ENCODE results near the gene PROS1. TPM values are rescaled to one million over a fixed set of nuclear protein-coding genes. Genes with fewer than 3 reads are reported as not detected.
"Not testable (repeated sequence)": the region's sequence is repeated elsewhere in the genome, so short reads cannot be mapped to it uniquely, and the experiment has no call there.

Gene PROS1
- total RNA-seq, 1 experiment from 2014 or later: 9.2 TPM

GRCh38 chr3:93867425-93867824 is 106.3 kb downstream of the PROS1 start:
- no TSS peak for BruUV-seq (replicated peaks)
- intact Hi-C loops (cut with micrococcal nuclease; ENCODE audit: unreplicated experiment): loop anchor here (5.0 to 10.0 kb wide), 3 partner anchors 50 to 107 kb away; partner anchors contain the start of gene PROS1
- Histone ChIP-seq H3K36me3 (ENCODE audit: insufficient read depth, low read length, poor library complexity, severe bottlenecking) (no peaks in the 10 kb centered on the region), H3K4me1 (ENCODE audit: insufficient read depth, low read length, poor library complexity, severe bottlenecking) (peaks cover 7% of the 10 kb centered on the region), H3K4me3 (ENCODE audit: low read depth, low read length, poor library complexity, severe bottlenecking) (no peak overlapping the region), H3K27ac (ENCODE audit: low read depth, low read length, poor library complexity, severe bottlenecking) (no peak overlapping the region), H3K27me3 (replicated peaks; ENCODE audit: insufficient read depth, low read depth, low read length, poor library complexity) (peaks cover 30% of the 10 kb centered on the region), H3K9me3 (ENCODE audit: low read depth, low read length, poor library complexity, severe bottlenecking) (no peaks in the 10 kb centered on the region)
- DNase-seq (ENCODE audit: low spot score): no peak
- TF ChIP-seq CTCF (conservative IDR thresholded peaks at IDR 0.05; ENCODE audit: low read depth, low read length) (peak; percentile 27; the same call in 1 of the 2 replicates), EZH2 (IDR thresholded peaks at IDR 0.05; ENCODE audit: borderline replicate concordance, low read depth, low read length, poor library complexity, severe bottlenecking) (no peak)
- ChIA-PET POLR2A (ENCODE audit: low non-redundant PET) (no interaction called here), CTCF (no interaction called here)

- H3K27ac ChIP-seq (ENCODE audit: low read depth, low read length, poor library complexity, severe bottlenecking): no peak overlapping the region
- DNase-seq (ENCODE audit: low spot score): no peak
- ChIA-PET CTCF (no interaction called here), POLR2A (ENCODE audit: low non-redundant PET) (no interaction called here)
- H3K36me3 ChIP-seq (ENCODE audit: insufficient read depth, low read length, poor library complexity, severe bottlenecking): no peaks in the 10 kb centered on the region
- no peak overlapping the region for H3K4me3 ChIP-seq (ENCODE audit: low read depth, low read length, poor library complexity, severe bottlenecking)
- TF ChIP-seq CTCF (conservative IDR thresholded peaks at IDR 0.05; ENCODE audit: low read depth, low read length): no peak
- no peak for TF ChIP-seq EZH2 (IDR thresholded peaks at IDR 0.05; ENCODE audit: borderline replicate concordance, low read depth, low read length, poor library complexity, severe bottlenecking)
- no peaks in the 10 kb centered on the region for H3K9me3 ChIP-seq (ENCODE audit: low read depth, low read length, poor library complexity, severe bottlenecking)
- intact Hi-C loops (cut with micrococcal nuclease; ENCODE audit: unreplicated experiment): loop anchor here (5.0 to 10.0 kb wide), 3 partner anchors 74 to 201 kb away; partner anchors contain the start of genes DHFR2, NSUN3 and PROS1
- peaks cover 7% of the 10 kb centered on the region for H3K4me1 ChIP-seq (ENCODE audit: insufficient read depth, low read length, poor library complexity, severe bottlenecking)
- peaks cover 29% of the 10 kb centered on the region for H3K27me3 ChIP-seq (replicated peaks; ENCODE audit: insufficient read depth, low read depth, low read length, poor library complexity)
- BruUV-seq (replicated peaks): no TSS peak
Observed at GRCh38 chr3:93861017-93861416, 112.7 kb downstream of the PROS1 start.

- TF ChIP-seq EZH2 (IDR thresholded peaks at IDR 0.05; ENCODE audit: borderline replicate concordance, low read depth, low read length, poor library complexity, severe bottlenecking) (no peak), CTCF (conservative IDR thresholded peaks at IDR 0.05; ENCODE audit: low read depth, low read length) (no peak)
- Histone ChIP-seq H3K36me3 (ENCODE audit: insufficient read depth, low read length, poor library complexity, severe bottlenecking) (no peaks in the 10 kb centered on the region), H3K27ac (ENCODE audit: low read depth, low read length, poor library complexity, severe bottlenecking) (no peak overlapping the region), H3K9me3 (ENCODE audit: low read depth, low read length, poor library complexity, severe bottlenecking) (no peaks in the 10 kb centered on the region), H3K4me3 (ENCODE audit: low read depth, low read length, poor library complexity, severe bottlenecking) (no peak overlapping the region), H3K27me3 (replicated peaks; ENCODE audit: insufficient read depth, low read depth, low read length, poor library complexity) (no peaks in the 10 kb centered on the region), H3K4me1 (ENCODE audit: insufficient read depth, low read length, poor library complexity, severe bottlenecking) (no peaks in the 10 kb centered on the region)
- BruUV-seq (replicated peaks): no TSS peak
- ChIA-PET CTCF (no interaction called here), POLR2A (ENCODE audit: low non-redundant PET) (no interaction called here)
- no peak for DNase-seq (ENCODE audit: low spot score)
- intact Hi-C loops (cut with micrococcal nuclease; ENCODE audit: unreplicated experiment): no loop called here
Observed at GRCh38 chr3:93855401-93855800, 118.3 kb downstream of the PROS1 start.

- H3K4me1 ChIP-seq (ENCODE audit: insufficient read depth, low read length, poor library complexity, severe bottlenecking); H3K36me3 ChIP-seq (ENCODE audit: insufficient read depth, low read length, poor library complexity, severe bottlenecking); H3K27ac ChIP-seq (ENCODE audit: low read depth, low read length, poor library complexity, severe bottlenecking); intact Hi-C loops (cut with micrococcal nuclease; ENCODE audit: unreplicated experiment); CTCF ChIA-PET; H3K27me3 ChIP-seq (replicated peaks; ENCODE audit: insufficient read depth, low read depth, low read length, poor library complexity); BruUV-seq (replicated peaks); H3K9me3 ChIP-seq (ENCODE audit: low read depth, low read length, poor library complexity, severe bottlenecking); POLR2A ChIA-PET (ENCODE audit: low non-redundant PET); DNase-seq (ENCODE audit: low spot score); H3K4me3 ChIP-seq (ENCODE audit: low read depth, low read length, poor library complexity, severe bottlenecking): not testable (repeated sequence)
Observed at GRCh38 chr3:93852228-93852627, 121.5 kb downstream of the PROS1 start.
